DOHH2 (cell line): Measurements from ENCODE around the gene PRDM2.

Experiments
- H3F3A ChIP-seq: fragments of 200-600 bp; sonication (generic), shearing (Covaris generic); 2 replicates; pipeline ENCODE4 v1.6.0; 2016; ENCODE audit warnings: antibody characterized with exemption, mild to moderate bottlenecking; ENCODE audit not compliant: control insufficient read depth, insufficient read depth
- H3K27ac ChIP-seq: fragments of 200-600 bp; sonication (generic); 2 replicates; pipeline ENCODE4 v1.5.1; 2014; ENCODE audit warnings: low read depth, mild to moderate bottlenecking, low read length, moderate library complexity
- H3K27me3 ChIP-seq: fragments of 200-600 bp; sonication (generic); 2 replicates; pipeline ENCODE4 v1.6.1; 2014; ENCODE audit warnings: mild to moderate bottlenecking, low read length, mixed read lengths; ENCODE audit not compliant: control insufficient read depth
- H3K36me3 ChIP-seq: fragments of 200-600 bp; sonication (generic); 2 replicates; pipeline ENCODE4 v1.6.1; 2014; ENCODE audit warnings: mild to moderate bottlenecking, low read length, moderate library complexity, mixed read lengths; ENCODE audit not compliant: control insufficient read depth
- H3K4me1 ChIP-seq: fragments of 200-600 bp; sonication (generic); 2 replicates; pipeline ENCODE4 v1.6.1; 2014; ENCODE audit warnings: mild to moderate bottlenecking, low read length, mixed read lengths; ENCODE audit not compliant: control insufficient read depth
- H3K4me2 ChIP-seq: fragments of 200-600 bp; sonication (generic); 2 replicates; pipeline ENCODE4 v1.6.0; 2014; ENCODE audit warnings: mild to moderate bottlenecking, low read length, moderate library complexity
- H3K4me3 ChIP-seq: fragments of 200-600 bp; sonication (generic); 2 replicates; pipeline ENCODE4 v1.5.1; 2014; ENCODE audit warnings: mild to moderate bottlenecking, low read length, mixed read lengths
- H3K79me2 ChIP-seq: fragments of 200-600 bp; sonication (generic); 2 replicates; pipeline ENCODE4 v1.6.1; 2014; ENCODE audit warnings: mild to moderate bottlenecking, low read length, mixed read lengths; ENCODE audit not compliant: control insufficient read depth
- H3K9me2 ChIP-seq: fragments of 200-600 bp; sonication (generic); replicated peaks from 2 replicates; pipeline ENCODE4 v1.6.1; 2014; ENCODE audit warnings: mild to moderate bottlenecking, low read length, mixed read lengths; ENCODE audit not compliant: control insufficient read depth
- H3K9me3 ChIP-seq: fragments of 200-600 bp; sonication (generic); 2 replicates; pipeline ENCODE4 v1.6.1; 2014; ENCODE audit warnings: antibody characterized with exemption, low read length, mixed read lengths; ENCODE audit not compliant: control insufficient read depth, insufficient read depth
- H4K20me1 ChIP-seq: fragments of 200-600 bp; sonication (generic); 2 replicates; pipeline ENCODE4 v1.6.0; 2014; ENCODE audit warnings: low read depth, mild to moderate bottlenecking, antibody characterized with exemption, low read length, moderate library complexity; ENCODE audit not compliant: control insufficient read depth, insufficient read depth
- CTCF ChIP-seq: fragments of 200-600 bp; sonication (generic); IDR thresholded peaks from one replicate; pipeline ENCODE4 v1.5.1; 2014; ENCODE audit warnings: antibody characterized with exemption, mild to moderate bottlenecking, low read depth, low read length; ENCODE audit not compliant: poor library complexity, severe bottlenecking
- EZH2phosphoT487 ChIP-seq: fragments of 200-600 bp; sonication (generic); IDR thresholded peaks from 2 replicates; pipeline ENCODE4 v1.6.1; 2017; ENCODE audit warnings: borderline replicate concordance, mild to moderate bottlenecking, antibody characterized with exemption, low read length, moderate library complexity, mixed read lengths

The PRDM2 gene

GRCh38 chr1:13802782-13803545, 103.0 kb downstream of the PRDM2 start:
- Histone ChIP-seq H3K79me2 (peaks cover 6% of the 10 kb centered on the region; the same call in 1 of the 2 replicates), H3K4me3 (no peak overlapping the region), H4K20me1 (peaks cover 3% of the 10 kb centered on the region), H3K9me3 (no peaks in the 10 kb centered on the region), H3K4me1 (peaks cover 57% of the 10 kb centered on the region), H3K27ac (no peak overlapping the region), H3K27me3 (no peaks in the 10 kb centered on the region), H3K4me2 (no peak overlapping the region), H3F3A (peaks cover 5% of the 10 kb centered on the region; the same call in 1 of the 2 replicates), H3K36me3 (peaks cover 5% of the 10 kb centered on the region), H3K9me2 (no peaks in the 10 kb centered on the region)
- TF ChIP-seq EZH2phosphoT487: no peak
- TF ChIP-seq CTCF: no peak

GRCh38 chr1:13803546-13804239, 103.7 kb downstream of the PRDM2 start:
- no peak for TF ChIP-seq EZH2phosphoT487
- no peak for TF ChIP-seq CTCF
- Histone ChIP-seq H3F3A (peaks cover 5% of the 10 kb centered on the region; the same call in 1 of the 2 replicates), H3K9me3 (no peaks in the 10 kb centered on the region), H3K4me1 (peaks cover 57% of the 10 kb centered on the region), H3K4me3 (no peak overlapping the region), H3K27ac (no peak overlapping the region), H3K4me2 (no peak overlapping the region), H3K79me2 (peaks cover 2% of the 10 kb centered on the region; the same call in 1 of the 2 replicates), H3K27me3 (no peaks in the 10 kb centered on the region), H4K20me1 (peaks cover 3% of the 10 kb centered on the region), H3K9me2 (no peaks in the 10 kb centered on the region), H3K36me3 (peaks cover 2% of the 10 kb centered on the region)

- no peak overlapping the region for H3K4me3 ChIP-seq
- H3K9me3 ChIP-seq: no peaks in the 10 kb centered on the region
- peaks cover 3% of the 10 kb centered on the region; the same call in 1 of the 2 replicates for H3K79me2 ChIP-seq
- no peaks in the 10 kb centered on the region for H3K36me3 ChIP-seq
- no peaks in the 10 kb centered on the region for H3K27me3 ChIP-seq
- no peak overlapping the region for H3K27ac ChIP-seq
- peaks cover 3% of the 10 kb centered on the region for H4K20me1 ChIP-seq
- H3F3A ChIP-seq: peaks cover 5% of the 10 kb centered on the region; the same call in 1 of the 2 replicates
- H3K9me2 ChIP-seq: no peaks in the 10 kb centered on the region
- H3K4me2 ChIP-seq: no peak overlapping the region
- H3K4me1 ChIP-seq: peaks cover 60% of the 10 kb centered on the region
- TF ChIP-seq CTCF (no peak), EZH2phosphoT487 (no peak)
Observed at GRCh38 chr1:13804240-13804633, 104.2 kb downstream of the PRDM2 start.
